GM10248 (cell line): Measurements from ENCODE around the gene CLRN3.

Source experiments
- CTCF ChIA-PET: fragments of 300-600 bp; sonication (Branson Sonifier 250); formaldehyde crosslinking; extraction: SDS; loops from one replicate; lab custom pipeline; 2021; ENCODE audit warnings: antibody characterized with exemption; lab: Yijun Ruan, JAX
- POLR2A ChIA-PET: fragments of 350-650 bp; sonication (Branson Sonifier 250); formaldehyde crosslinking; extraction: SDS; loops from one replicate; lab custom pipeline; 2020; ENCODE audit warnings: antibody characterized with exemption; lab: Yijun Ruan, JAX
- DNase-seq: peaks from one replicate; pipeline ENCODE4 v3.0.0; 2012; ENCODE audit errors: extremely low spot score
- TF ChIP-seq, protein P1 (sequence below): IDR thresholded peaks from 2 replicates; pipeline ENCODE4 v1.5.1; 2012; ENCODE audit warnings: mild to moderate bottlenecking, low read depth; ENCODE audit errors: extremely low read depth, missing control alignments, control extremely low read depth

The CLRN3 gene

GRCh38 chr10:127889605-127890195, 3.0 kb downstream of the CLRN3 start:
- POLR2A ChIA-PET: no interaction called here
- no peak for DNase-seq

GRCh38 chr10:127888521-127889312, 4.0 kb downstream of the CLRN3 start:
- TF ChIP-seq, protein P1, sequence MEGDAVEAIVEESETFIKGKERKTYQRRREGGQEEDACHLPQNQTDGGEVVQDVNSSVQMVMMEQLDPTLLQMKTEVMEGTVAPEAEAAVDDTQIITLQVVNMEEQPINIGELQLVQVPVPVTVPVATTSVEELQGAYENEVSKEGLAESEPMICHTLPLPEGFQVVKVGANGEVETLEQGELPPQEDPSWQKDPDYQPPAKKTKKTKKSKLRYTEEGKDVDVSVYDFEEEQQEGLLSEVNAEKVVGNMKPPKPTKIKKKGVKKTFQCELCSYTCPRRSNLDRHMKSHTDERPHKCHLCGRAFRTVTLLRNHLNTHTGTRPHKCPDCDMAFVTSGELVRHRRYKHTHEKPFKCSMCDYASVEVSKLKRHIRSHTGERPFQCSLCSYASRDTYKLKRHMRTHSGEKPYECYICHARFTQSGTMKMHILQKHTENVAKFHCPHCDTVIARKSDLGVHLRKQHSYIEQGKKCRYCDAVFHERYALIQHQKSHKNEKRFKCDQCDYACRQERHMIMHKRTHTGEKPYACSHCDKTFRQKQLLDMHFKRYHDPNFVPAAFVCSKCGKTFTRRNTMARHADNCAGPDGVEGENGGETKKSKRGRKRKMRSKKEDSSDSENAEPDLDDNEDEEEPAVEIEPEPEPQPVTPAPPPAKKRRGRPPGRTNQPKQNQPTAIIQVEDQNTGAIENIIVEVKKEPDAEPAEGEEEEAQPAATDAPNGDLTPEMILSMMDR: no peak
- ChIA-PET POLR2A (no interaction called here), CTCF (interaction anchor here (1.5 kb wide), 1 partner anchor 9 kb away, joined by 4 read pairs; no protein-coding TSS in a partner anchor)
- no peak for DNase-seq

More at GRCh38 chr10:127889605-127890195, 3.0 kb downstream of the CLRN3 start:
- TF ChIP-seq, protein P1: no peak
- CTCF ChIA-PET: no interaction called here

GRCh38 chr10:127887541-127888415, 5.0 kb downstream of the CLRN3 start:
- no peak for DNase-seq
- ChIA-PET POLR2A (no interaction called here), CTCF (interaction anchor here (1.5 kb wide), 1 partner anchor 10 kb away, joined by 4 read pairs; no protein-coding TSS in a partner anchor)
- TF ChIP-seq, protein P1: no peak

DNA sequence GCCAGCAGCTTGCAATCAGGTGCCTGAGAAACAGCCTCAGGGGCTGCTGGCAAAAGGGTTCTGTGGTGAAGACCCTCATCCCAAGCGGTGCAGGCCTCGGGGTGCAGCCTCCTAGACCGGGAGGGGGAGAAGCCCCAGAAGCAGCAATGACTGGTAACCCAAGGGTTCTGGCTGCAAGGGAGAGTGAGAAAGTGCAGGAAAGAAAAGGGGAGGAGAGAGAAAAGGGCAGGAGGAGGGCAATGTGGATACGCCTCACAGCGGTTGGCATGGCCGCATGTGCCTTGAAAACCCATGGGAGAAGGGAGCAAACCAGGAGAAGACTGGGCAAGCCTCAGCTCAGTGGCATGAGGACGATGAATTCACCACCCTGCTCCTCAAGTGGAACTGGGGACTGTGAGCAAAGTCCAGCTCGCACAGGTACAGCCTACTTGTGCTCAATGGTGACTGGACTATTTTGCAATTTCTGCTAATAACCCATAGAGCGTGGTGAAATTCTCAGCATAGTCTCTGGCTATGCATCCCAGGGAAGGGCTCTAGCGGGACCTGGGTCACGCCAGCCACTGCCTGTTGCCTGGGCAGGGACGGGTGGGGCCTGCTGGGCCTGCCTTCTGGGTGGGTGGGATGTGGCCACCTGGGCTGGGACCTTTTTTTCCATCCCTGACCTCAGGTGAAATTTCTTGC, 6.2 kb downstream of the CLRN3 start:
- TF ChIP-seq, protein P1: no peak
- ChIA-PET CTCF (no interaction called here), POLR2A (no interaction called here)
- DNase-seq: no peak

DNA sequence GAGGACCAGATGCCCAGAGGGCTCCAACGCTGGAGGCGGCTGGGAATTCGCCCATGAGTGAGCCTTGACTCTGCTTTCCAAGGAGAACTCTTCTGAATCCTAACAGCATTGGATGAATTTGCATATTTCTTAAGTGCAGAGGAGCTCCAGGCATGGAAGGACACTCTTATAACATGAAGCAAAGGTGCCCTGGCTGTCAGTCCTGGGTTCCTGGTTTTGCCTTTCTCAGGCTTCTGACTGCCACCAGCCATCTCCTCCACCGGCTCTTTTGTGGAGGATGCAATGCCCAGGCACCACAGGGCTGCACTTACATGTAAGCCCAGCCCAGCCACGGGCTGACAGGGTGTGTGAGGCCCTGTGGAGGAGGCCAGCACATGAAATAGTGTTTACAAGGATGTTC, 8.2 kb downstream of the CLRN3 start:
- DNase-seq: no peak
- CTCF ChIA-PET: no interaction called here
- POLR2A ChIA-PET: no interaction called here
- TF ChIP-seq, protein P1: no peak
